GM12891 (cell line): ENCODE measurements around the gene CADPS.

Experiments used
- DNase-seq: peaks from one replicate; pipeline ENCODE4 v3.0.0; 2011; ENCODE audit warnings: low spot score; ENCODE audit not compliant: insufficient read length
- FAIRE-seq: peaks from 2 replicates; lab custom pipeline; 2011; peaks lifted over from hg19 to GRCh38; lab: Jason Lieb, UNC
- PAX5 ChIP-seq: IDR thresholded peaks from 2 replicates; pipeline ENCODE4 v1.6.1; 2011; ENCODE audit warnings: low read length, moderate library complexity, mild to moderate bottlenecking; ENCODE audit not compliant: insufficient read depth, severe bottlenecking
- POLR2A ChIP-seq: IDR thresholded peaks from 2 replicates; pipeline ENCODE4 v1.6.1; 2011; ENCODE audit warnings: low read depth, low read length, control low read depth
- POLR2AphosphoS5 ChIP-seq: IDR thresholded peaks from 2 replicates; pipeline ENCODE4 v1.6.1; 2011; ENCODE audit warnings: low read depth, low read length, control low read depth
- POU2F2 ChIP-seq: IDR thresholded peaks from 2 replicates; pipeline ENCODE4 v1.6.1; 2011; ENCODE audit warnings: low read depth, mild to moderate bottlenecking, control low read depth, low read length, moderate library complexity
- SPI1 ChIP-seq: IDR thresholded peaks from 2 replicates; pipeline ENCODE4 v1.6.1; 2011; ENCODE audit warnings: low read depth, low read length, control low read depth
- TAF1 ChIP-seq: IDR thresholded peaks from 2 replicates; pipeline ENCODE4 v1.6.1; 2011; ENCODE audit warnings: low read depth, low read length, control low read depth

The CADPS gene

GRCh38 chr3:62679988-62680387 lies 195.2 kb downstream of the CADPS start:
- FAIRE-seq (no peak), DNase-seq (no peak)
- TF ChIP-seq TAF1 (no peak), POLR2AphosphoS5 (no peak), POU2F2 (no peak), PAX5 (no peak), SPI1 (no peak), POLR2A (no peak)

- no peak for FAIRE-seq
- TF ChIP-seq POLR2A (no peak), SPI1 (no peak), POU2F2 (no peak), TAF1 (no peak), PAX5 (no peak), POLR2AphosphoS5 (no peak)
- no peak for DNase-seq
These were observed 196.4 kb downstream of the CADPS start for GRCh38 chr3:62678841-62679240.

DNA sequence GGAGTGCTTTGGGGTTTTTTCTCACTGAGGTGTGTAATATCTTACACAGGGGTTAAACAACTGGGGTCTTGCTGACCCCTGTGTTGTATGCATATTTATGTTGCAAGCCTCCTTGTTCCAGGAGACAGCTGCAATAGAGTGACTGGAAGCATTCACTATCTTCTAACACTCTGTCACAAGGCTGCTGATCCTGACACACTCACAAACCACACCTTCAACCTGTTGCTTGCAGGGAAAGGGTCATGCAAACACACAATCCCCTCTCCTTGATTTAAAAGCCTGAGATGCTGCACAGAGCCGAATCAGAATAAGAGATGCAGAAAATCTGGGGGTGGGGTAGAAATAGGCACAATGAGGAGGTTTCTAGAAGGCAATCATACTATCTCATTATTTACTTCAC lies 197.3 kb downstream of the CADPS start:
- FAIRE-seq (no peak), DNase-seq (no peak)
- no peak for TF ChIP-seq PAX5
- no peak for TF ChIP-seq TAF1
- no peak for TF ChIP-seq SPI1
- no peak for TF ChIP-seq POLR2A
- TF ChIP-seq POU2F2, result no peak
- no peak for TF ChIP-seq POLR2AphosphoS5

DNA sequence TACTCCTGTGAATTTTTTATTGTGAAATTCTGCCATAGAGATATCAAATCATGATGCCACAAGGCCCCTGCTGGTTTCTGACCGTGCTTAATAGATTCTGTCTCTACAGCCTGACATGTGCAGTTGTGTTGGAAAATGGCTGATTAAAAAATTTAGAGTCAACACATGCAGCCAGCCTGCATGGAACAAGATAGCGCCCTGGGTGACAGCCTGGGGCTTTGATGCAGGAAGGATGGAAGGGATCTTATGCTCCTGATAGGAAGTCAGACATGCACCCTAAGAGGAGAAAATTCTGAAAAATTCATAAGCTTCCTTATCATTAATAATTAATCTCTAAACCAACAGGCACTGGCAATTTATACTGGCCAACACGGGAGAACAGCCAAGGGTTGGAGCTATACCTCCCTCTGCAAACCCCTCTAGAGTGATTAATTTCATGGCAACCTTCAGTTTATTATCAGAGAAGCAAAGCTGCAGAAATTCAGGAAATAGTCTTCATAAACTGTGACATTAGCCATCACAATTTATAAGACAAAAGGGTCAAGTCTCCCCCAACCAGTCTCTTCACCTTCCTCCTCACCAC lies 198.4 kb downstream of the CADPS start:
- FAIRE-seq (no peak), DNase-seq (no peak)
- no peak for TF ChIP-seq SPI1
- no peak for TF ChIP-seq POLR2AphosphoS5
- TF ChIP-seq POU2F2, result no peak
- TF ChIP-seq POLR2A, result no peak
- TF ChIP-seq PAX5, result no peak
- no peak for TF ChIP-seq TAF1

DNA sequence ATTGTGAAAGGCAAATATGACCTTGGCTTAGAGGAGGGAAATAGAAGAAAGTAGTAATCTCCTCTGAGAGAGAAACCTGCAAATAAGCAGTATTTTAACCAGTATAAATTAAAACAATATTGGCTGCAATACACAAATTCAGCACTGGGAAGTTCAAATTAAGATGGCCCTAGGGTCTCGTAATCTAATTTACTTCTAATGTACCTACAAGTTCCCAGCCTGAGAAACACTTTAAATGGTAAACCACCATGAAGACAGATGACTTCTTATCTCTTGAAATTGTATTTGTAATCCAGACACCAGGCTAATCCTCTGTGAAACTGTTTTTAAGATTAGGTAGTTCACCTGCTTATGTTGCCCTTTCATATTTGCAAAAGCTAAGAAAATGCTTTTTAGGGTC lies 199.7 kb downstream of the CADPS start:
- DNase-seq, result no peak
- TF ChIP-seq TAF1 (no peak), PAX5 (no peak), SPI1 (no peak)
- no peak for FAIRE-seq

DNA sequence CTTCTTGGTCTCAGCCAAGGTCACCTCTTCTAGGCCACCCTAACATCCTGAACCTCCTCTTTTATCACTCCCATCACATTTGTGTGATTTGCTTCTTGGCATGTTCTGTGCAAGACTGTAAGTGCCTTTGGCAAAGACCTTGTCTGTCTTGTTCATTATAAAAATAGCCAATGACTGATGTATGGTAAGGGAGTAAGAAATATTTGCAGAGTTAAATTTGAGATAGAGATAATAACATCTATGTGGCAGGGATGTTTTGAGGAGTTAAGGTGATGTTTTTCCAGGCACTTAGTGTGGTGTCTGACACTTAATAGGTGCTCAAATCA lies 202.3 kb downstream of the CADPS start:
- TF ChIP-seq TAF1, result no peak
- TF ChIP-seq POLR2AphosphoS5, result no peak
- TF ChIP-seq POU2F2, result no peak
- DNase-seq, result no peak
- no peak for FAIRE-seq

- TF ChIP-seq TAF1, result no peak
- TF ChIP-seq POLR2AphosphoS5, result no peak
- TF ChIP-seq SPI1, result no peak
- no peak for TF ChIP-seq POU2F2
- no peak for TF ChIP-seq POLR2A
- no peak for TF ChIP-seq PAX5
- FAIRE-seq (no peak), DNase-seq (no peak)
These were observed 202.8 kb downstream of the CADPS start for GRCh38 chr3:62672270-62672987.

- no peak for TF ChIP-seq SPI1
- no peak for TF ChIP-seq PAX5
- TF ChIP-seq POLR2A, result no peak
- TF ChIP-seq POU2F2, result no peak
- TF ChIP-seq TAF1, result no peak
- no peak for TF ChIP-seq POLR2AphosphoS5
- no peak for FAIRE-seq
- DNase-seq, result no peak
These were observed 204.9 kb downstream of the CADPS start for GRCh38 chr3:62670351-62670750.

GRCh38 chr3:62669161-62669560 lies 206.1 kb downstream of the CADPS start:
- DNase-seq (no peak), FAIRE-seq (no peak)
- TF ChIP-seq PAX5 (no peak), POLR2A (no peak), POLR2AphosphoS5 (no peak), SPI1 (no peak), TAF1 (no peak), POU2F2 (no peak)

DNA sequence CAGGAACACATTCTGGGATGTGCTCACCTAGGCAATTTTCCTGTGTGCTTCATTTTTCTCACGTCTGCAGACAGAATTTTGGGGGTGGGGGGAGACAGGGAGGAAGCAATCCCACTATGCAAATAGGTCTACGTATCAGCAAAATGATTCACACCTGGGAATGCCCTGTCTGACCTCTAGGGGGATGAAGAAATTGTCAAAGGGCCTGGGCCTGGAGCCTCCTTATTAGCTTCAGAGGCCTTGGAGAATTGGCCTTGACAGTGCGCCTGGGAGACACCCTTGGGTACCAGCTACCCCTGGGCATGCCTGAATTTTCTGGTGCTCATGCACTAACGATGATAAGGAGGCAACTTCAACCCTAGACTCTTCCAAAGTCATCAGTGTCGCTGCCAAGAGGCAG lies 207.5 kb downstream of the CADPS start:
- FAIRE-seq (no peak), DNase-seq (no peak)
- TF ChIP-seq TAF1 (no peak), POU2F2 (no peak), SPI1 (no peak), POLR2AphosphoS5 (no peak), PAX5 (no peak), POLR2A (no peak)
